DND-41 (cell line): ENCODE data around the gene FCN3.

Experiments used
- EZH2 ChIP-seq: IDR thresholded peaks from 3 replicates; pipeline ENCODE4 v1.6.1; 2012; ENCODE audit warnings: borderline replicate concordance, low read depth, mild to moderate bottlenecking, moderate library complexity, low read length, inconsistent platforms; ENCODE audit not compliant: severe bottlenecking
- TF ChIP-seq, protein P1 (sequence below): IDR thresholded peaks from 2 replicates; pipeline ENCODE4 v1.5.1; 2012; ENCODE audit warnings: borderline replicate concordance, low read length, moderate library complexity, mild to moderate bottlenecking; ENCODE audit not compliant: poor library complexity, severe bottlenecking; ENCODE audit errors: extremely low read depth

DNA sequence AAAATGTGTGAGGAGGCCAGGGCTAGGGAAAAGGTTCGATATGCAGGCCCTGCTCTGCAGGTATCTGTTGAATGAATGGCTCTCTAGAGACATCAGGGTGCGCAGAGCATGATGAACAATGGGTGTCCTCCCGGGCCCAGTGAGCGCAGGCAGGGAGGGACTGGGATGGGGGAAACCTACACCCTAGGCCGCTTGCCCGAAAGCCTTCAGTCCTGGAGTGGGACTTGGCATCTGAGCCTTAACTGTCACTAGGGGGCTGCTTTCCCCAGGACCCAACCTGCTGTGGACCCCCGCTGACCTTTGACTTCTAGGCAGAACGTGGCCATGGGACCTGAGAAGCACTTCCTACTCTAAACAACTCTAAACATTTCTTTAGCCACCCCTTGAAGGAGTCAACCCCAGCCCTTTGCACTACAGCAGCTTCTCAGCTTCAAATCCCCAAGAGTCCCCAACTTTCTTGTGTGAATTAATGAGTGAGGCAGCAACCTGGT is 7.4 kb downstream of the FCN3 start:
- TF ChIP-seq, protein P1, sequence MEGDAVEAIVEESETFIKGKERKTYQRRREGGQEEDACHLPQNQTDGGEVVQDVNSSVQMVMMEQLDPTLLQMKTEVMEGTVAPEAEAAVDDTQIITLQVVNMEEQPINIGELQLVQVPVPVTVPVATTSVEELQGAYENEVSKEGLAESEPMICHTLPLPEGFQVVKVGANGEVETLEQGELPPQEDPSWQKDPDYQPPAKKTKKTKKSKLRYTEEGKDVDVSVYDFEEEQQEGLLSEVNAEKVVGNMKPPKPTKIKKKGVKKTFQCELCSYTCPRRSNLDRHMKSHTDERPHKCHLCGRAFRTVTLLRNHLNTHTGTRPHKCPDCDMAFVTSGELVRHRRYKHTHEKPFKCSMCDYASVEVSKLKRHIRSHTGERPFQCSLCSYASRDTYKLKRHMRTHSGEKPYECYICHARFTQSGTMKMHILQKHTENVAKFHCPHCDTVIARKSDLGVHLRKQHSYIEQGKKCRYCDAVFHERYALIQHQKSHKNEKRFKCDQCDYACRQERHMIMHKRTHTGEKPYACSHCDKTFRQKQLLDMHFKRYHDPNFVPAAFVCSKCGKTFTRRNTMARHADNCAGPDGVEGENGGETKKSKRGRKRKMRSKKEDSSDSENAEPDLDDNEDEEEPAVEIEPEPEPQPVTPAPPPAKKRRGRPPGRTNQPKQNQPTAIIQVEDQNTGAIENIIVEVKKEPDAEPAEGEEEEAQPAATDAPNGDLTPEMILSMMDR: no peak
- no peak for TF ChIP-seq EZH2
